Bone marrow (tissue), 2 donors: ENCODE results near the gene CMAS.
"Not testable (repeated sequence)": the region's sequence is repeated elsewhere in the genome, so short reads cannot be mapped to it uniquely, and the experiment has no call there.

ENCODE experiments used
- DNase-seq, 2 donors: peaks; one replicate each; lab custom pipeline; 2025; lab: John Stamatoyannopoulos, UW

The CMAS gene

DNA sequence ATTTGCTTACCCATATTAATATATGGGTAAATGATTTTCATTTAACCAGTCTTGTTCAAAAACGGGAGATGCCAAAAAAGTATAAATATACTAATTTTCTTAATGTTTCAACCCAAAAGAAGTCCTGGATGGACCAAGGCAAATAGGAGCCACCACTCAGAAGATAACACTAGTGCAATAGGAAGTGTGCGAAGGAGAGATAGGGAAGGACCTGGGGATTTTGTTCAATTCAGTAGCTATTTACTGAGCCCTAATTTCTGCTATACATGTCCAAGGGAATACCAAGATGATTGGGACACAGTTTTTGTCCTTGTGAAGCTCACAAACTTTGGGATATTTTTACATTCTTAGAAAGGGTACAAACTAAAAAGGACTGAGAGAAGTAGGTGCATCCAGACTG, 1.5 kb downstream of the CMAS start:
- no peak for DNase-seq

- no peak for DNase-seq
Measured at GRCh38 chr12:22048351-22049041, 2.5 kb downstream of the CMAS start.

GRCh38 chr12:22050078-22050477, 4.1 kb downstream of the CMAS start:
- DNase-seq, result no peak

GRCh38 chr12:22051114-22051698, 5.2 kb downstream of the CMAS start:
- DNase-seq, result no peak

GRCh38 chr12:22052994-22053393, 7.0 kb downstream of the CMAS start:
- DNase-seq, result not testable (repeated sequence)

GRCh38 chr12:22054155-22054554, 8.1 kb downstream of the CMAS start:
- DNase-seq, result no peak

GRCh38 chr12:22056607-22057006, 10.6 kb downstream of the CMAS start:
- no peak for DNase-seq

GRCh38 chr12:22059976-22060647, 14.1 kb downstream of the CMAS start:
- DNase-seq, result no peak

DNA sequence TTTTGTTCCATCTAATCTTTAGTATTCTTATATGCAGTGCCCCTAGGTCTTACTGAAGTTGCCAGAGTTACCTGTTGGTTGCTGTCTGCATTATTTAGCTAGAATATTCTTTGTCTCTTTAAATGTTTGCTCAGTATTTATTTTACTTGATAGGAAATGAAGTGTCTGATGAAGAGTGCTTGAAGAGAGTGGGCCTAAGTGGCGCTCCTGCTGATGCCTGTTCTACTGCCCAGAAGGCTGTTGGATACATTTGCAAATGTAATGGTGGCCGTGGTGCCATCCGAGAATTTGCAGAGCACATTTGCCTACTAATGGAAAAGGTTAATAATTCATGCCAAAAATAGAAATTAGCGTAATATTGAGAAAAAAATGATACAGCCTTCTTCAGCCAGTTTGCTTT, 18.9 kb downstream of the CMAS start:
- DNase-seq, result no peak

GRCh38 chr12:22066310-22066709, 20.3 kb downstream of the CMAS start:
- no peak for DNase-seq

GRCh38 chr12:22069851-22070250, 23.8 kb downstream of the CMAS start:
- no peak for DNase-seq

GRCh38 chr12:22082190-22082701, 36.2 kb downstream of the CMAS start:
- DNase-seq, result no peak

DNA sequence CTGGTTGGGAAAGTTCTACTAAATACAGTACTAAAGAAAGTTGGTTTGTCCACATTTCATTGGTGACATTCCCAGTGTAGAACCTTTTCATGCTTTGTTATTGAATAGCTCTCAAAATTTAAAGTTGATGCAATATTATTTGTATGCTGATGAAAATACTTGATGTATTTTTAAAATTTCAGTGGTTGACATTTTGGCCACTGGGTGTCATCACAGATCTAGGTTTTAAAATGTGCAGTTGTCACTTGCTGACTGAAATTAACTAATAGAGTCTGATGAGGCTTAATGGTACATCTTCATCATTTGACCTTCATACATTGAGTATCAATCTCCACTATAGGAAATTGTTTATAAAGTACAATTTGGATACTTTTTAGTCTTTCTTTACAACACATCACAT, 37.1 kb downstream of the CMAS start:
- DNase-seq, result no peak

GRCh38 chr12:22084852-22085251, 38.8 kb downstream of the CMAS start:
- no peak for DNase-seq

- no peak for DNase-seq
Measured at GRCh38 chr12:22088886-22089285, 42.9 kb downstream of the CMAS start.

DNA sequence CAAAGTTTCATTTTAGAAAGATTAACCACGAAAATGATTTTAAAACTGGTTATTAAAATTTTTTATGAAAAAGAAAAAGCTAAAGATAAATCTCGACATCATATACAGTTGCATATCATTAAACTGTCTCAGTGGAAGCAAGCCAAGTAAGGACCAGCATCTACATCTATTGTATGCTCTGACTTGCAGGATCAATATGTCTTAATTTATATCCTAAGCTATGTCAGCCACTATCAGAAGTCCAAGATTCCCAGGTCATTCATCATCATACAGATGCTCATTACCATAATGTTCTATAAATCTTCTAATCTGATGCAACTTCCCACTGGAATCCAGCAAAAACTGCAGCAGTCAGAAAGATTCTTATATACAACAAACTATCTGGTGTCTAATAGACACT, 43.5 kb downstream of the CMAS start:
- no peak for DNase-seq

DNA sequence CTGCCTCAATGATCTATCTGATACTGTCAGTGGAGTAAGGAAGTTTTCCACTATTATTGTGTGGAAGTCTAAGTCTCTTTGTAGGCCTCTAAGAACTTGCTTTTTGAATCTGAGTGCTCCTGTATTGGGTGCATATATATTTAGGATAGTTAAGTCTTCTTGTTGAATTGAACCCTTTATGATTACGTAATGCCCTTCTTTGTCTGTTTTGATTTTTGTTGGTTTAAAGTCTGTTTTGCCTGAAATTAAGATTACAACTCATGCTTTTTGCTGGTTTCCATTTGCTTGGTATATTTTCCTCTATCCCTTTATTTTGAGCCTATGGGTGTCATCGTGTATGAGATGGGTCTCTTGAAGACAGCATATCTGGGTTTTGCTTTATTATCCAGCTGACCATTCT, 53.0 kb downstream of the CMAS start:
- not testable (repeated sequence) for DNase-seq

GRCh38 chr12:22100958-22101748, 55.1 kb downstream of the CMAS start:
- DNase-seq, result no peak

GRCh38 chr12:22101749-22102243, 55.8 kb downstream of the CMAS start:
- DNase-seq, result peak in 1 of 2 donors; percentile 56

- DNase-seq, result no peak
Measured at GRCh38 chr12:22103418-22103817, 57.4 kb downstream of the CMAS start.

GRCh38 chr12:22105542-22105941, 59.5 kb downstream of the CMAS start:
- no peak for DNase-seq

GRCh38 chr12:22110176-22110575, 64.2 kb downstream of the CMAS start:
- no peak for DNase-seq
